ENCODE data around the gene GRHPR.
A peak's percentile ranks its signal among the peaks of the same experiment; 100 is the strongest.
"Not testable (repeated sequence)": the region's sequence is repeated elsewhere in the genome, so short reads cannot be mapped to it uniquely, and the experiment has no call there.

The GRHPR gene

DNA sequence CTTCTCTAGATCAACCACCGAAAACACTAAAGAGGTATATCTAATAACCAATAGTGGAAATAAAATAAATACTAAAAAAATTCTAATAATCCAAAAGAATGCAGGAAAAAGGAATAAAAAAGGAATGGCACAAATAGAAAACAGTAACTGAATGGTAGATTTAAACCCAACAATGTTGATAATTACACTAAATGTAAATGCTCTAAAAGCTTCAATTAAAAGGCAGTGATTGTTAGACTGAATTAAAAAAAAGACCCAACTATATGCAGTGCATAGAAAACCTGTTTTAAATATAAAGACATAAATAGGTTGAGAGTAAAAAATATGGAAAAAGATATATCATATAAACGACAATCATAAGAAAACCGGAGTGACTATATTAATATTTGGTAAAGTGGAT, 51.9 kb downstream of the GRHPR start:
- no peak for DNase-seq (ENCODE audit: extremely low spot score)
- ChIA-PET CTCF (no interaction called here), POLR2A (no interaction called here)
- TF ChIP-seq FOXA1 (IDR thresholded peaks at IDR 0.05): no peak
- no peak for TF ChIP-seq BHLHE40 (IDR thresholded peaks at IDR 0.05; ENCODE audit: borderline replicate concordance)
- TF ChIP-seq HDGF (IDR thresholded peaks at IDR 0.05; ENCODE audit: borderline replicate concordance): no peak
- TF ChIP-seq, protein P1, sequence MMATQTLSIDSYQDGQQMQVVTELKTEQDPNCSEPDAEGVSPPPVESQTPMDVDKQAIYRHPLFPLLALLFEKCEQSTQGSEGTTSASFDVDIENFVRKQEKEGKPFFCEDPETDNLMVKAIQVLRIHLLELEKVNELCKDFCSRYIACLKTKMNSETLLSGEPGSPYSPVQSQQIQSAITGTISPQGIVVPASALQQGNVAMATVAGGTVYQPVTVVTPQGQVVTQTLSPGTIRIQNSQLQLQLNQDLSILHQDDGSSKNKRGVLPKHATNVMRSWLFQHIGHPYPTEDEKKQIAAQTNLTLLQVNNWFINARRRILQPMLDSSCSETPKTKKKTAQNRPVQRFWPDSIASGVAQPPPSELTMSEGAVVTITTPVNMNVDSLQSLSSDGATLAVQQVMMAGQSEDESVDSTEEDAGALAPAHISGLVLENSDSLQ (IDR thresholded peaks at IDR 0.05): no peak
- TF ChIP-seq FOXK2 (IDR thresholded peaks at IDR 0.05): no peak
- TF ChIP-seq LEF1 (IDR thresholded peaks at IDR 0.05; ENCODE audit: borderline replicate concordance): no peak
- no peak for TF ChIP-seq ARNT (IDR thresholded peaks at IDR 0.05)
- no peak for TF ChIP-seq NFRKB (IDR thresholded peaks at IDR 0.05)
- no peak for TF ChIP-seq ELF4 (IDR thresholded peaks at IDR 0.05)
- no peak for TF ChIP-seq ZNF384 (IDR thresholded peaks at IDR 0.05)
- TF ChIP-seq FOXM1 (IDR thresholded peaks at IDR 0.05; ENCODE audit: borderline replicate concordance): no peak
- no peak for TF ChIP-seq SUZ12 (IDR thresholded peaks at IDR 0.05)
- TF ChIP-seq SP1 (IDR thresholded peaks at IDR 0.05): no peak
- TF ChIP-seq CTBP1 (IDR thresholded peaks at IDR 0.05; ENCODE audit: borderline replicate concordance): no peak

DNA sequence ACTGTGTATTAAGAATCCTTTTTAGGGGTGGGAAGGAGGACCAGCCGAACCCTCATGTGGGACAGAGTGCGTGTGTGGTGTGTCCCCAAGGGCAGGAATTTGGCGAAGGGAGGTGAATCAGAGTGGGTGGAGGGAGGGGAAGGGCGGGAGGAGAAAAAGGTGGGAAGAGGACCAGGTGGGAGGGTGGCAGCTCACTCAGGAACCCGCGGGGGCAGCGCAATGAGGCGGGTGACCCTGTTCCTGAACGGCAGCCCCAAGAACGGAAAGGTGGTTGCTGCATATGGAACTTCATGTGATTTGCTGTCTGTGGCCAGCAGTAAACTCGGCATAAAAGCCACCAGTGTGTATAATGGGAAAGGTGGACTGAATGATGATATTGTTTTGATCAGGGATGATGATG, 54.4 kb downstream of the GRHPR start:
- no peak for DNase-seq (ENCODE audit: extremely low spot score)
- no peak for TF ChIP-seq ARNT (IDR thresholded peaks at IDR 0.05)
- TF ChIP-seq, protein P1 (IDR thresholded peaks at IDR 0.05): no peak
- no peak for TF ChIP-seq ELF4 (IDR thresholded peaks at IDR 0.05)
- no peak for TF ChIP-seq TARDBP (IDR thresholded peaks at IDR 0.05)
- TF ChIP-seq SUZ12 (IDR thresholded peaks at IDR 0.05): no peak
- no peak for TF ChIP-seq BHLHE40 (IDR thresholded peaks at IDR 0.05; ENCODE audit: borderline replicate concordance)
- TF ChIP-seq NFRKB (IDR thresholded peaks at IDR 0.05): no peak
- no peak for TF ChIP-seq FOXA1 (IDR thresholded peaks at IDR 0.05)
- no peak for TF ChIP-seq FOXM1 (IDR thresholded peaks at IDR 0.05; ENCODE audit: borderline replicate concordance)
- no peak for TF ChIP-seq LEF1 (IDR thresholded peaks at IDR 0.05; ENCODE audit: borderline replicate concordance)
- no peak for TF ChIP-seq ZNF384 (IDR thresholded peaks at IDR 0.05)
- no peak for TF ChIP-seq FOXK2 (IDR thresholded peaks at IDR 0.05)
- TF ChIP-seq HDGF (IDR thresholded peaks at IDR 0.05; ENCODE audit: borderline replicate concordance): no peak
- no peak for TF ChIP-seq CTBP1 (IDR thresholded peaks at IDR 0.05; ENCODE audit: borderline replicate concordance)
- TF ChIP-seq L3MBTL2 (conservative IDR thresholded peaks at IDR 0.05): no peak
- no peak for TF ChIP-seq SP1 (IDR thresholded peaks at IDR 0.05)
- POLR2A ChIA-PET: no interaction called here
- CTCF ChIA-PET: no interaction called here

DNA sequence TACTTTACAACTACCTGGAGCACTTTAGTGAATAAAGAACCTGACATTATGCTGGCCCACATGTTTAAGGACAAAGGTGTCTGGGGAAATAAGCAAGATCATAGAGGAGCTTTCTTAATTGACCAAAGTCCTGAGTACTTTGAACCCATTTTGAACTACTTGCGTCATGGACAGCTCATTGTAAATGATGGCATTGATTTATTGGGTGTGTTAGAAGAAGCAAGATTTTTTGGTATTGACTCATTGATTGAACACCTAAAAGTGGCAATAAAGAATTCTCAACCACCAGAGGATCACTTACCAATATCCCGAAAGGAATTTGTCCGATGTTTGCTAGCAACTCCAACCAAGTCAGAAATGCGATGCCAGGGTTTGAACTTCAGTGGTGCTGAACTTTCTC, 54.9 kb downstream of the GRHPR start:
- DNase-seq (ENCODE audit: extremely low spot score); POLR2A ChIA-PET; CTCF ChIA-PET: not testable (repeated sequence)

DNA sequence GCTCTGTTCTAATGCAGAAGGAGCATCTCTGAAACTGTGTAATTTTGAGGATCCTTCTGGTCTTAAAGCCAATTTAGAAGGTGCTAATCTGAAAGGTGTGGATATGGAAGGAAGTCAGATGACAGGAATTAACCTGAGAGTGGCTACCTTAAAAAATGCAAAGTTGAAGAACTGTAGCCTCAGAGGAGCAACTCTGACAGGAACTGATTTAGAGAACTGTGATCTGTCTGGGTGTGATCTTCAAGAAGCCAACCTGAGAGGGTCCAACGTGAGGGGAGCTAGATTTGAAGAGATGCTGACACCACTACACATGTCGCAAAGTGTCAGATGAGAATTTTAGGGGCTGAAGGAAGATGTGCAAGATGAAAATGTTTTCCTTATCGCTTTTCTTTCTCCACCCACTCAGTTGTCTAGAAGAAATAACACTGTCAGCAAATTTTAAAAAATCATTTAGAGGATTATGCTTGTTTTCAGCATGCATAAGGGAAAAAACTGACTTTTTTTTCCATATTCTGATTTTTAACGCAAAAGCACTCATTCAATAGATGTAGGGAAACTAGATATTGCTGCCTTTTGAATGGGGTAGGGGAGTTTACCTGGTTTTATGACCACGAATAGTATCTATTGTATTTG, 55.6 kb downstream of the GRHPR start:
- CTCF ChIA-PET; POLR2A ChIA-PET; DNase-seq (ENCODE audit: extremely low spot score): not testable (repeated sequence)

DNA sequence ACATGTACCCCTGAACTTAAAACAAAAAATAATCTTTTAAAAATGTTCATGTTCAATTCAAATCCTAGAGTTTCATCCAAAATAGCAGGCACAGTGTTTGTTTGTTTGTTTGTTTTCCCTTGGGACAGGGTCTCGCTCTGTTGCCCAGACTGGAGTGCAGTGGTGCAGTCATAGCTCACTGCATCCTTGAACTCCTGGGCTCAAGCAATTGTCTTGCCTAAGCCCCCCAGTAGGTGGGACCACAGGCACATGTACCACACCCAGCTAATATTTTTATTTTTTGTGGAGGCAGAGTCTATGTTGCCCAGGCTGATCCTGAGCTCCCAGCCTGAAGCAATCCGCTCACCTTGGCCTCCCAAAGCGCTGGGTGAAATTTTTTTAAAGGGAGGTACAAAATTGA, 58.3 kb downstream of the GRHPR start:
- ChIA-PET POLR2A (interaction anchor here (1.4 kb wide), 1 partner anchor 15 kb away, joined by 6 read pairs; no protein-coding TSS in a partner anchor), CTCF (interaction anchor here (0.6 kb wide), 1 partner anchor 262 kb away, joined by 3 read pairs; no protein-coding TSS in a partner anchor)
- TF ChIP-seq ELF4 (IDR thresholded peaks at IDR 0.05): no peak
- TF ChIP-seq, protein P1 (IDR thresholded peaks at IDR 0.05): no peak
- TF ChIP-seq L3MBTL2 (conservative IDR thresholded peaks at IDR 0.05): no peak
- no peak for TF ChIP-seq SP1 (IDR thresholded peaks at IDR 0.05)
- TF ChIP-seq NFRKB (IDR thresholded peaks at IDR 0.05): no peak
- no peak for TF ChIP-seq FOXM1 (IDR thresholded peaks at IDR 0.05; ENCODE audit: borderline replicate concordance)
- no peak for TF ChIP-seq FOXA1 (IDR thresholded peaks at IDR 0.05)
- TF ChIP-seq ARNT (IDR thresholded peaks at IDR 0.05): no peak
- TF ChIP-seq ZNF384 (IDR thresholded peaks at IDR 0.05): no peak
- TF ChIP-seq HDGF (IDR thresholded peaks at IDR 0.05; ENCODE audit: borderline replicate concordance): no peak
- TF ChIP-seq FOXK2 (IDR thresholded peaks at IDR 0.05): no peak
- no peak for TF ChIP-seq TARDBP (IDR thresholded peaks at IDR 0.05)
- no peak for TF ChIP-seq BHLHE40 (IDR thresholded peaks at IDR 0.05; ENCODE audit: borderline replicate concordance)
- no peak for TF ChIP-seq CTBP1 (IDR thresholded peaks at IDR 0.05; ENCODE audit: borderline replicate concordance)
- no peak for TF ChIP-seq SUZ12 (IDR thresholded peaks at IDR 0.05)
- TF ChIP-seq LEF1 (IDR thresholded peaks at IDR 0.05; ENCODE audit: borderline replicate concordance): no peak
- DNase-seq (ENCODE audit: extremely low spot score): no peak

DNA sequence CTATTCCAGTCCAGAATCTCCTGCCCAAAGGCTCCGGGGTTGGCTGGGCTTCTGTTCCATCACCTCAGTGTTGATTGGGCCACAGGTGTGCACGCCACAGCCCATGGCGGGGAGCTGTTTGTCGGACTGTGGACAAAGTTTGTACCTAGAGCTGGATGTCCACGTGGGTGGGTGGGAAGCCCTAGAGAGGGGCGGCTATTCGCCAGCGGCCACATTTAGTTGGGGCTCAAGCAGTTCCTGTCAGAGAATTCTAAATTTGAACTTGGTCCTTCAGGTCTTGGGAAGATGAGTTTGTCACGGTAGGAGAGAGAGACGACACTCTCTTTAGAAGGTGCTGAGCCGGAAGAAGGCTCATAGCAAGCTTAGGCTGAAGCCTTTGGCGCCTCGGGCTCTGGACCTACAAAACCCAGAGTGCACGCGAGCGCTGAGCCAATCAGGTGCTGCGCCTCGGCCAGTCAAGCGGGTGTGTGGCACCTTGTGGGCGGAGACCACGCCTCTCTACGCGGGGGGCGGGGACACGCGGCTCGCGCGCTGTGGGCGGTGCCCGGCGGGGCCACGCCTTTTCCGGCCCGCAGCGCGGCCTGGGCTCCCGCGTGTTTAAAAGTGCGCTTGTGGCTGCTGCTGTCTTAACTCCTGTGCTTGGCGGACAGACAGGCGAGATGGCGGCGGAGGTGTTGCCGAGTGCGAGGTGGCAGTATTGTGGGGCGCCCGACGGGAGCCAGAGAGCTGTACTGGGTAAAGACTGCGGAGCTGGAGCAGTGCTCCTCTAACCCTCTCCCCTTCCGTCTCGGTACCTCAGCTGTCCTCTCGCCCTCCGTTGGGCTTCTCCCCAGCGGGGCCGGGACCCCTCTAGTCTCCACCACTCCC, 63.1 kb downstream of the GRHPR start, which contains the start of gene POLR1E:
POLR1E (plus strand) TSS at position 560 of the 867 bp plus-strand sequence; CDS start at position 660, 100 bp downstream.
- TF ChIP-seq L3MBTL2 (conservative IDR thresholded peaks at IDR 0.05) (peak; percentile 62), BHLHE40 (IDR thresholded peaks at IDR 0.05; ENCODE audit: borderline replicate concordance) (no peak), ELF4 (IDR thresholded peaks at IDR 0.05) (no peak), NFRKB (IDR thresholded peaks at IDR 0.05) (no peak), FOXA1 (IDR thresholded peaks at IDR 0.05) (no peak)
- DNase-seq (ENCODE audit: extremely low spot score): peak; percentile 99
- POLR2A ChIA-PET: interaction anchor here (0.6 to 3.2 kb wide), 17 partner anchors 9 to 299 kb away, joined by 3 to 27 read pairs (median 4); partner anchors contain the start of genes EXOSC3, FRMPD1, GRHPR and TOMM5
- CTCF ChIA-PET: interaction anchor here (0.9 kb wide), 1 partner anchor 939 kb away, joined by 3 read pairs; no protein-coding TSS in a partner anchor

Measured in HEK293T (cell line).